Activated gamma-delta T cell (primary cell): ENCODE data around the gene AKR1C1.
"Not testable (repeated sequence)": the region's sequence is repeated elsewhere in the genome, so short reads cannot be mapped to it uniquely, and the experiment has no call there.

Source experiments
- DNase-seq: peaks from one replicate; lab custom pipeline; 2025; lab: John Stamatoyannopoulos, UW

The AKR1C1 gene

GRCh38 chr10:5018671-5019277, 55.6 kb downstream of the AKR1C1 start:
- not testable (repeated sequence) for DNase-seq

DNA sequence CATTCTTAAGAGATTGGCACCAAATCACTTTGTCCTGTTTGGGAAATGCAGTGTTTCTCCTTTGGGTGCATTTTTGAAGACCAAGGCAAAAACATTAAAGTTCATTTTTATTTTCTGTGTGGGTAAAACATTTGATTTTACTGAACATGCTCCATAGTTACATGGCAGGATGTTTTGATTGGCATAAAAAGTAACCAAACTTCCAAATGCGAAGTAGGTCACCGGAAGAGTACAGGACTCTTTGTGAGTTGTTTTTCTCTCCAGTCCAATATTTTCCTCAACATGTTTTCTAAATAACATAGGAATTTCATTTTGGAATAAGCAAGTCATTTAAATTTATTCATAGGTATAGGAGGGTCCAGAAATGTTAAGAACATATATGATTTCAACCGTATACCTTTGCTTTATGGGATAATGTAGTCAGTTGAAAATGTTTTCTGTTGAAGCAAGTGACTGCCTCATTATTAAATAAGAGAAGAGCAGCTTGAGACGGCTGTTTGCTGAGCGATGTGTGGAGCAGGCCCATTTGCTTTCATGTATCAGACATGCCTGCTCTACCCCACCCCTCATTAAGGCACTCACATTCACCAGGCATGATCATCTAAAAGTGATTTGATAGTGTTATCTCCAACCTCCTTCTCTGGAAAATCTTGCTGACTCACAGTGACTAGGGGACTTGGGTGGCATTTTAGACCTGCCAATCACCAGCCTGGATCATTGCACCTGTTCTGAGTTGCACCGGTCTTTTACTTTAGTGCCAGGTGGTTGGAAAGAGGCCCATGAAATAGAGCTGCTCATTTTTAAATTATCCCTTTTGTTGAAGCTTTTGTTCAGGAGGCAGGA, 56.8 kb downstream of the AKR1C1 start:
- DNase-seq, result not testable (repeated sequence)

GRCh38 chr10:5021624-5022290, 58.5 kb downstream of the AKR1C1 start:
- not testable (repeated sequence) for DNase-seq

GRCh38 chr10:5023177-5023805, 60.1 kb downstream of the AKR1C1 start:
- no peak for DNase-seq

- not testable (repeated sequence) for DNase-seq
These were observed 62.3 kb downstream of the AKR1C1 start for GRCh38 chr10:5025461-5025881.

DNA sequence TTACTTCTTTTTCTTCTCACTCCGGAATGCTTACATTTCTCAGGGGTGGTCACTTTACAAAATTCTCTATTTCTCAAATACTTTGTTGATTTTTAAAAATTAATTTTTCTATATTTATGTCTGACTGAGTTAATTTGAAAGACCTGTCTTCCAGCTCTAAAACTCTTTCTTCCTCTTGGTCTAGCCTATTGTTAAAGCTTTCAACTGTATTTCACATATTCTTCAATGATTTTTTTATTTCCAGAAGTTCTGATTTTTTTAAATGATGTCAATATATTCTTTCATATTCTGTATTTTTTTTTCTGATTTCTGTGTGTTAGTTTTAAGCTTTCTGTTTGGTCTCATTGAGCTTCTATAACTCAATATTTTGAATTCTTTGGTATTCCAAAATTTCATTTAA, 67.8 kb downstream of the AKR1C1 start:
- DNase-seq, result no peak

GRCh38 chr10:5031588-5031987, 68.4 kb downstream of the AKR1C1 start:
- DNase-seq, result not testable (repeated sequence)

DNA sequence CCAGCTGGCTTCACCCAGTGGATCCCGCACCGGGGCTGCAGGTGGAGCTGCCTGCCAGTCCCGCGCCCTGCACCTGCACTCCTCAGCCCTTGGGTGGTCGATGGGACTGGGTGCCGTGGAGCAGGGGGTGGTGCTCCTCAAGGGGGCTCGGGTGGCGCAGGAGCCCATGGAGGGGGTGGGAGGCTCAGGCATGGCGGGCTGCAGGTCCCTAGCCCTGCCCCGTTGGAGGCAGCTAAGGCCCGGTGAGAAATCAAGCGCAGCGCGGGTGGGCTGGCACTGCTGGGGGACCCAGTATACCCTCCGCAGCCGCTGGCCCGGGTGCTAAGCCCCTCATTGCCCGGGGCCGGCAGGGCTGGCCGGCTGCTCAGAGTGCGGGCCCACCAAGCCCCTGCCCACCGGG, 69.2 kb downstream of the AKR1C1 start:
- DNase-seq, result not testable (repeated sequence)
